Fibroblast of lung (primary cell): ENCODE measurements around the gene LGALSL. TPM values are rescaled to one million over a fixed set of nuclear protein-coding genes. Genes with fewer than 3 reads are reported as not detected.

Experiments
- DNase-seq, 2 donors: peaks; one replicate each; pipeline versions ENCODE4 v3.0.0 to v3.0.0-alpha.2; 2010; ENCODE audit warnings: low read depth in 2 of 2
- H2AFZ ChIP-seq: 2 replicates; pipeline ENCODE4 v1.5.1; 2012; ENCODE audit warnings: low read length, control low read depth, inconsistent platforms
- H3K27ac ChIP-seq: 2 replicates; pipeline ENCODE4 v1.5.1; 2011; ENCODE audit warnings: low read length, control low read depth; ENCODE audit not compliant: insufficient read depth
- H3K27me3 ChIP-seq: 2 replicates; pipeline ENCODE4 v1.5.1; 2011; ENCODE audit warnings: mild to moderate bottlenecking, low read length; ENCODE audit not compliant: control insufficient read depth, insufficient read depth
- H3K36me3 ChIP-seq: 2 replicates; pipeline ENCODE4 v1.5.1; 2011; ENCODE audit warnings: low read length; ENCODE audit not compliant: control insufficient read depth, insufficient read depth
- H3K4me1 ChIP-seq: 2 replicates; pipeline ENCODE4 v1.5.1; 2011; ENCODE audit warnings: low read length; ENCODE audit not compliant: control insufficient read depth, insufficient read depth; ENCODE audit errors: extremely low read depth
- H3K4me2 ChIP-seq: 2 replicates; pipeline ENCODE4 v1.5.1; 2011; ENCODE audit warnings: low read length, control low read depth; ENCODE audit not compliant: insufficient read depth; ENCODE audit errors: extremely low read depth
- H3K4me3 ChIP-seq, 4 experiments: fragments of 200-600 bp in 1 of 4; sonication (generic) in 1 of 4; replicated peaks in 1 of 4; 2 replicates each; pipeline ENCODE4 v1.5.1; 2011 to 2016; ENCODE audit warnings: low read length in 4 of 4, low read depth in 3 of 4, mild to moderate bottlenecking in 3 of 4, control low read depth in 2 of 4, inconsistent platforms in 1 of 4, mixed read lengths in 1 of 4; ENCODE audit not compliant: insufficient read depth in 1 of 4; ENCODE audit errors: control extremely low read depth in 1 of 4
- H3K79me2 ChIP-seq: 2 replicates; pipeline ENCODE4 v1.5.1; 2012; ENCODE audit warnings: mild to moderate bottlenecking, low read length, inconsistent platforms; ENCODE audit not compliant: control insufficient read depth, insufficient read depth
- H3K9ac ChIP-seq: 2 replicates; pipeline ENCODE4 v1.5.1; 2011; ENCODE audit warnings: mild to moderate bottlenecking, low read length, control low read depth; ENCODE audit not compliant: insufficient read depth
- H3K9me3 ChIP-seq: 2 replicates; pipeline ENCODE4 v1.5.1; 2012; ENCODE audit warnings: low read depth, low read length; ENCODE audit not compliant: control insufficient read depth, insufficient read depth
- H4K20me1 ChIP-seq: 2 replicates; pipeline ENCODE4 v1.5.1; 2011; ENCODE audit warnings: low read length; ENCODE audit not compliant: control insufficient read depth, insufficient read depth; ENCODE audit errors: extremely low read depth
- CTCF ChIP-seq, 2 donors: IDR thresholded peaks in 1 of 2; conservative IDR thresholded peaks in 1 of 2; 1 replicate in 1 of 2; 2 replicates in 1 of 2; pipeline ENCODE4 v1.5.1; 2011 to 2012; ENCODE audit warnings: low read length in 2 of 2, control low read depth in 1 of 2, inconsistent platforms in 1 of 2, low read depth in 1 of 2, mild to moderate bottlenecking in 1 of 2
- EZH2 ChIP-seq: IDR thresholded peaks from 2 replicates; pipeline ENCODE4 v1.5.1; 2012; ENCODE audit warnings: low read length, control low read depth, mild to moderate bottlenecking; ENCODE audit errors: missing control alignments
- polyA plus RNA-seq, 2 donors: library from polyadenylated mRNA; depleted of rRNA in 1 of 2; stranded (reverse) in 1 of 2; unstranded in 1 of 2; fragments of >200 nt; gene quantifications; 2 replicates each; pipeline ENCODE4 v1.2.1, GENCODE V29; 2011 to 2012; ENCODE audit warnings: missing spikeins in 1 of 2
- total RNA-seq: library from RNA; depleted of rRNA; stranded (reverse); fragments of >200 nt; gene quantifications from 2 replicates; pipeline ENCODE4 v1.2.1, GENCODE V29; 2014

The LGALSL gene
- total and polyA plus RNA-seq, 2 donors (not counting 1 experiment from before 2014, with no cell fraction given), result 3.1 to 5.7 TPM

DNA sequence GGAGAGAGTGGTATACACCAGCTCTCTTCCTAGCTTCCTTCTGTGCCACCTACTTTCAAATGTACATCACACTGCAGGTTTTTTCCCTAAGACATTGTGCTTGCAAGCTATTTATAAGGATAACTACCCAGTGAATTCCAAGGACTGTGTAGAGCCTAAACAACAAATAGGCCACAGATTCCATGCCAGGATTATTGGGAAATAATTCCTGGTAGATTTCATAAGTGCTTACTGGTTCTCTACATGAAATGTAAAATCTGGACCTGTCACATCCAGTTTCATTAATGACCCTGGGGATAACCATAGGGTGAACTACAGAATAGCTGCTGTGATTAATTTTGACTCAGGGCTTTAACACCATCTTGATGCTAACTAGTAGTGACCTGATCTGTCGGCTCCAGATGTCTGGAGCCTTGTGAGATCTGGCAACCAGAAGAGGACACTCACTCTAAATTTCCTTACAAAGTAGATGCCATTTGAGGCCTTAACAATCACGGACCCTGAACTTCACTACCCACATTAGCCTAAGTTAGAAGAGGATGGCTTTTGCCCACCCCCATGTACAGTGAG, 34.3 kb upstream of the LGALSL start:
- Histone ChIP-seq H4K20me1 (no peaks in the 10 kb centered on the region), H3K9me3 (no peaks in the 10 kb centered on the region), H3K36me3 (no peaks in the 10 kb centered on the region), H3K4me2 (no peak overlapping the region), H2AFZ (no peak overlapping the region), H3K4me1 (no peaks in the 10 kb centered on the region), H3K27ac (no peak overlapping the region), H3K27me3 (peaks cover 2% of the 10 kb centered on the region), H3K9ac (no peak overlapping the region), H3K79me2 (no peaks in the 10 kb centered on the region), H3K4me3 (no peak overlapping the region)
- peak in 1 of 2 donors; percentile 62 for DNase-seq
- TF ChIP-seq CTCF (conservative IDR thresholded peaks at IDR 0.05 in 1 of 2, IDR thresholded peaks at IDR 0.05 in 1 of 2; ENCODE audit: low read depth in 1 of 2, low read length in 2 of 2) (no peak), EZH2 (no peak)

- Histone ChIP-seq H3K27me3 (peaks cover 2% of the 10 kb centered on the region), H3K27ac (no peak overlapping the region), H3K9ac (no peak overlapping the region), H3K36me3 (no peaks in the 10 kb centered on the region), H3K9me3 (no peaks in the 10 kb centered on the region), H3K79me2 (no peaks in the 10 kb centered on the region), H3K4me1 (no peaks in the 10 kb centered on the region), H3K4me2 (no peak overlapping the region), H4K20me1 (no peaks in the 10 kb centered on the region), H3K4me3 (no peak overlapping the region), H2AFZ (no peak overlapping the region)
- no peak for TF ChIP-seq CTCF (conservative IDR thresholded peaks at IDR 0.05 in 1 of 2, IDR thresholded peaks at IDR 0.05 in 1 of 2; ENCODE audit: low read depth in 1 of 2, low read length in 2 of 2)
- no peak for TF ChIP-seq EZH2
- no peak for DNase-seq
Measured at GRCh38 chr2:64420677-64421076, 33.3 kb upstream of the LGALSL start.

DNA sequence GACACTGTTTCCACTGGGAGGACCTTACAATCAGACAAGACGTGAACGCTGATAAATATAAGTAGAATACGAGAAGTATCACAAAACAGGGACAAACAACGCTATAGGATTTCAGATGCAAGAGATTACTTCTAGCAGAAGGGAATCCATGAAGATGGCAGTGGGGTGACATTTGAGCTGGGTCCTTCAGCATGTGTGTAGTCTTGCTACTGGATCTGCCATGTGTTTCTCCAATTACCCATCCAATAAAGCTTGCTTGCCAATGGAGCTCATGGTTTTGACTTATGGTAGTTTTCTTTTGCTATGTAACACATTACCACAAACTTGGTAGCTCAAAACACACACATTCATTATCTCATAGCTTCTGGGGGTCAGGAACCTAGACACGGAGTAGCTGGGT, 32.8 kb upstream of the LGALSL start:
- Histone ChIP-seq H3K9me3 (no peaks in the 10 kb centered on the region), H3K4me2 (no peak overlapping the region), H3K9ac (no peak overlapping the region), H4K20me1 (no peaks in the 10 kb centered on the region), H3K4me3 (no peak overlapping the region), H3K36me3 (no peaks in the 10 kb centered on the region), H3K27me3 (peaks cover 2% of the 10 kb centered on the region), H3K27ac (no peak overlapping the region), H2AFZ (no peak overlapping the region), H3K4me1 (no peaks in the 10 kb centered on the region), H3K79me2 (no peaks in the 10 kb centered on the region)
- no peak for TF ChIP-seq CTCF (conservative IDR thresholded peaks at IDR 0.05 in 1 of 2, IDR thresholded peaks at IDR 0.05 in 1 of 2; ENCODE audit: low read depth in 1 of 2, low read length in 2 of 2)
- no peak for TF ChIP-seq EZH2
- no peak for DNase-seq
